Activated CD8-positive, alpha-beta T cell treated with anti-CD3 and anti-CD28 coated beads for 36 hours (primary cell): ENCODE results near the gene ETS1. TPM values are rescaled to one million over a fixed set of nuclear protein-coding genes. Genes with fewer than 3 reads are reported as not detected.

Experiments
- ATAC-seq: fragments of 200-7000 bp; cut with Tn5 transposase; one replicate; pipeline ENCODE4 v1.10.0; 2021; ENCODE audit warnings: mild to moderate bottlenecking, moderate library complexity
- CTCF ChIA-PET: fragments of 350-600 bp; sonication (Branson Sonifier 250); formaldehyde crosslinking; loops from one replicate; lab custom pipeline; 2021; ENCODE audit warnings: antibody characterized with exemption; lab: Charles Lee
- POLR2A ChIA-PET: fragments of 350-600 bp; sonication (Branson Sonifier 250); formaldehyde crosslinking; loops from one replicate; lab custom pipeline; 2021; ENCODE audit warnings: antibody characterized with exemption; lab: Charles Lee
- DNase-seq: peaks from one replicate; pipeline ENCODE4 v3.0.0-alpha.2; 2020
- H3K27ac Mint-ChIP-seq: one replicate; pipeline ENCODE4 v1.8.0; 2021; ENCODE audit warnings: mild to moderate bottlenecking, mixed read lengths
- H3K27me3 Mint-ChIP-seq: one replicate; pipeline ENCODE4 v1.8.0; 2021; ENCODE audit warnings: mixed read lengths
- H3K36me3 Mint-ChIP-seq: one replicate; pipeline ENCODE4 v1.8.0; 2021; ENCODE audit warnings: low read depth, mixed read lengths
- H3K4me1 Mint-ChIP-seq: one replicate; pipeline ENCODE4 v1.8.0; 2021; ENCODE audit warnings: low read depth, mixed read lengths
- H3K4me3 Mint-ChIP-seq: one replicate; pipeline ENCODE4 v1.8.0; 2021; ENCODE audit warnings: mild to moderate bottlenecking, moderate library complexity, mixed read lengths
- H3K9me3 Mint-ChIP-seq: one replicate; pipeline ENCODE4 v1.8.0; 2021; ENCODE audit warnings: mixed read lengths
- CTCF ChIP-seq: fragments of 200-600 bp; IDR thresholded peaks from one replicate; pipeline ENCODE4 v1.8.0; 2022; ENCODE audit warnings: antibody characterized with exemption, mild to moderate bottlenecking
- intact Hi-C: fragments of 100-400 bp; cut with micrococcal nuclease; formaldehyde crosslinking; loops from one replicate; pipeline ENCODE4 v1.10.0; 2022
- total RNA-seq, 2 experiments: library from RNA; stranded (reverse); gene quantifications; one replicate each; pipeline ENCODE4 v1.2.3, GENCODE V29; 2021

The ETS1 gene
- total RNA-seq, 2 experiments from 2014 or later, result 527 to 532 TPM

- H3K27ac Mint-ChIP-seq, result peak overlapping the region; percentile 61
- H3K27me3 Mint-ChIP-seq, result no peaks in the 10 kb centered on the region
- H3K36me3 Mint-ChIP-seq, result no peaks in the 10 kb centered on the region
- peak; percentile 17 for ATAC-seq
- peak; percentile 34 for DNase-seq
- H3K9me3 Mint-ChIP-seq, result peaks cover 1% of the 10 kb centered on the region
- CTCF ChIA-PET, result interaction anchor here (1.6 to 1.7 kb wide), 2 partner anchors 14 to 20 kb away, joined by 4 to 6 read pairs; no protein-coding TSS in a partner anchor
- peaks cover 67% of the 10 kb centered on the region for H3K4me1 Mint-ChIP-seq
- no peak overlapping the region for H3K4me3 Mint-ChIP-seq
- intact Hi-C loops, result loop anchor here (5.0 kb wide), 1 partner anchor 54 kb away; no protein-coding TSS in a partner anchor
- POLR2A ChIA-PET, result interaction anchor here (1.0 to 28.0 kb wide), 5 partner anchors 9 to 101 kb away, joined by 4 to 661 read pairs (median 13); no protein-coding TSS in a partner anchor
- TF ChIP-seq CTCF, result no peak
These were observed 59.1 kb downstream of the ETS1 start for GRCh38 chr11:128528294-128528693.

GRCh38 chr11:128527046-128527445 is 60.3 kb downstream of the ETS1 start:
- CTCF ChIA-PET, result interaction anchor here (1.2 to 5.4 kb wide), 7 partner anchors 10 to 103 kb away, joined by 3 to 67 read pairs (median 10); no protein-coding TSS in a partner anchor
- POLR2A ChIA-PET, result interaction anchor here (1.1 to 28.0 kb wide), 8 partner anchors 9 to 103 kb away, joined by 3 to 661 read pairs (median 12); no protein-coding TSS in a partner anchor
- peaks cover 68% of the 10 kb centered on the region for H3K4me1 Mint-ChIP-seq
- peak overlapping the region; percentile 96 for H3K27ac Mint-ChIP-seq
- intact Hi-C loops, result loop anchor here (5.0 kb wide), 1 partner anchor 55 kb away; no protein-coding TSS in a partner anchor
- peaks cover 1% of the 10 kb centered on the region for H3K9me3 Mint-ChIP-seq
- no peak for ATAC-seq
- TF ChIP-seq CTCF, result no peak
- no peak for DNase-seq
- no peaks in the 10 kb centered on the region for H3K27me3 Mint-ChIP-seq
- H3K36me3 Mint-ChIP-seq, result peaks cover 1% of the 10 kb centered on the region
- H3K4me3 Mint-ChIP-seq, result no peak overlapping the region

- H3K4me1 Mint-ChIP-seq, result peaks cover 68% of the 10 kb centered on the region
- no peak for TF ChIP-seq CTCF
- H3K27me3 Mint-ChIP-seq, result no peaks in the 10 kb centered on the region
- peaks cover 1% of the 10 kb centered on the region for H3K9me3 Mint-ChIP-seq
- peak overlapping the region; percentile 69 for H3K4me3 Mint-ChIP-seq
- intact Hi-C loops, result loop anchor here (2.0 to 5.0 kb wide), 2 partner anchors 25 to 57 kb away; no protein-coding TSS in a partner anchor
- peak overlapping the region; percentile 96 for H3K27ac Mint-ChIP-seq
- peak; percentile 61 for DNase-seq
- peaks cover 13% of the 10 kb centered on the region for H3K36me3 Mint-ChIP-seq
- ChIA-PET POLR2A (interaction anchor here (0.7 to 28.0 kb wide), 18 partner anchors 8 to 241 kb away, joined by 3 to 661 read pairs (median 4); no protein-coding TSS in a partner anchor), CTCF (interaction anchor here (0.9 to 5.4 kb wide), 16 partner anchors 11 to 306 kb away, joined by 3 to 67 read pairs (median 4); no protein-coding TSS in a partner anchor)
- ATAC-seq, result peak; percentile 43
These were observed 61.7 kb downstream of the ETS1 start for GRCh38 chr11:128525411-128526243.

- no peak for ATAC-seq
These were observed 63.2 kb downstream of the ETS1 start for GRCh38 chr11:128524172-128524571.

More at GRCh38 chr11:128524172-128524571, 63.2 kb downstream of the ETS1 start:
- Mint-ChIP-seq H3K9me3 (no peaks in the 10 kb centered on the region), H3K27ac (peak overlapping the region; percentile 96), H3K27me3 (no peaks in the 10 kb centered on the region), H3K4me3 (peak overlapping the region; percentile 95), H3K36me3 (peaks cover 27% of the 10 kb centered on the region), H3K4me1 (peaks cover 55% of the 10 kb centered on the region)
- ChIA-PET POLR2A (interaction anchor here (0.9 to 28.0 kb wide), 14 partner anchors 8 to 234 kb away, joined by 4 to 661 read pairs (median 10); no protein-coding TSS in a partner anchor), CTCF (interaction anchor here (1.2 to 5.4 kb wide), 4 partner anchors 82 to 307 kb away, joined by 3 to 67 read pairs (median 12); no protein-coding TSS in a partner anchor)
- no peak for TF ChIP-seq CTCF
- intact Hi-C loops, result loop anchor here (2.0 to 5.0 kb wide), 2 partner anchors 27 to 202 kb away; no protein-coding TSS in a partner anchor
- no peak for DNase-seq
